Stimulated activated naive B cell treated with anti-CD40 and anti-IgM and Interleukin-4, amounts not matched to agents 10 μg/mL and 1 μg/mL and 100 μg/mL, for 72 hours (primary cell): ENCODE measurements around the gene INO80B.
"Not testable (repeated sequence)": the region's sequence is repeated elsewhere in the genome, so short reads cannot be mapped to it uniquely, and the experiment has no call there.

Source experiments
- ATAC-seq, 2 donors: fragments of 150-1000 bp; cut with Tn5 transposase; replicated peaks; 2 replicates each; pipeline ENCODE4 v1.10.0; 2021; ENCODE audit warnings: moderate library complexity in 1 of 2
- DNase-seq: peaks from one replicate; pipeline ENCODE4 v3.0.0; 2021
- H3K27ac Mint-ChIP-seq: one replicate; pipeline ENCODE4 v1.8.0; 2022; ENCODE audit warnings: mild to moderate bottlenecking, mixed read lengths
- H3K27me3 Mint-ChIP-seq, 2 donors: one replicate each; pipeline ENCODE4 v1.8.0; 2022; ENCODE audit warnings: mixed read lengths in 2 of 2
- H3K36me3 Mint-ChIP-seq, 2 donors: one replicate each; pipeline ENCODE4 v1.8.0; 2022; ENCODE audit warnings: mixed read lengths in 2 of 2, mild to moderate bottlenecking in 1 of 2
- H3K4me1 Mint-ChIP-seq, 2 donors: one replicate each; pipeline ENCODE4 v1.8.0; 2022; ENCODE audit warnings: mixed read lengths in 2 of 2, mild to moderate bottlenecking in 1 of 2
- H3K4me3 Mint-ChIP-seq, 2 donors: one replicate each; pipeline ENCODE4 v1.8.0; 2022; ENCODE audit warnings: mild to moderate bottlenecking in 2 of 2, mixed read lengths in 2 of 2, moderate library complexity in 1 of 2
- H3K9me3 Mint-ChIP-seq, 2 donors: one replicate each; pipeline ENCODE4 v1.8.0; 2022; ENCODE audit warnings: mixed read lengths in 2 of 2, mild to moderate bottlenecking in 1 of 2

The INO80B gene

DNA sequence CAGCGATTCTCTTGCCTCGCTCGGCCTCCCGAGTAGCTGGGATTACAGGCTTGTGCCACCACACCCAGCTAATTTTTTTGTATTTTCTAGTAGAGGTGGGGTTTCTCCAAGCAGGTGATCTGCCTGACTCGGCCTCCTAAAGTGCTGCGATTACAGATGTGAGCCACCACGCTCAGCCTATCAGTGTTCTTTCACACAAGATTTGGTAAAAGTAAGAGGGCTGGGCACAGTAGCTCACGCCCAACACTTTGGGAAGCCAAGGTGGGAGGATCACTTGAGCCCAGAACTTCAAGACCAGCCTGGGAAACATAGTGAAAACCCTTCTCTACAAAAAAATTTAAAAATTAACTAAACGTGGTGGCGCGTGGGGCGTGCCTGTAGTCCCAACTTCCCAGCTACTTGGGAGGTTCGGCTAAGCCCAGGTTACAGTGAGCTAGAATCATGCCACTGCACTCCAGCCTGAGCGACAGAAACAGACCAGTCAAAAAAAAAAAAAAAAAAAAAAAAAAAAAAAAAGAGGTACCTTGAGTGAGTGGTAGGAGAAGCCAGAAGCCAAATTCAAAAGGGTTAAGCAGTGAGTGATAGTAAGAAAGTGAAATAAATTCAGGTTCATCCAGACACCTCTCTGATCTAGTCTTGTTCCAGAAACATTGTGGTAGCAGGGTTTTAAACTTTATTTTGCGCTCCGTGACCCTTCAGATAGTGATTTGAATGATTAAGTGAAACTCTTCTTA is 16.6 kb downstream of the INO80B start:
- peak overlapping the region; percentile 99 for H3K27ac Mint-ChIP-seq
- no peaks in the 10 kb centered on the region for H3K9me3 Mint-ChIP-seq
- H3K4me3 Mint-ChIP-seq, result peak overlapping the region; percentile 97 to 98
- peak; percentile 0 to 3 for ATAC-seq
- peaks cover 24 to 37% of the 10 kb centered on the region in 2 donors for H3K36me3 Mint-ChIP-seq
- no peak for DNase-seq
- peaks cover 13 to 39% of the 10 kb centered on the region in 2 donors for H3K4me1 Mint-ChIP-seq
- no peaks in the 10 kb centered on the region for H3K27me3 Mint-ChIP-seq

DNA sequence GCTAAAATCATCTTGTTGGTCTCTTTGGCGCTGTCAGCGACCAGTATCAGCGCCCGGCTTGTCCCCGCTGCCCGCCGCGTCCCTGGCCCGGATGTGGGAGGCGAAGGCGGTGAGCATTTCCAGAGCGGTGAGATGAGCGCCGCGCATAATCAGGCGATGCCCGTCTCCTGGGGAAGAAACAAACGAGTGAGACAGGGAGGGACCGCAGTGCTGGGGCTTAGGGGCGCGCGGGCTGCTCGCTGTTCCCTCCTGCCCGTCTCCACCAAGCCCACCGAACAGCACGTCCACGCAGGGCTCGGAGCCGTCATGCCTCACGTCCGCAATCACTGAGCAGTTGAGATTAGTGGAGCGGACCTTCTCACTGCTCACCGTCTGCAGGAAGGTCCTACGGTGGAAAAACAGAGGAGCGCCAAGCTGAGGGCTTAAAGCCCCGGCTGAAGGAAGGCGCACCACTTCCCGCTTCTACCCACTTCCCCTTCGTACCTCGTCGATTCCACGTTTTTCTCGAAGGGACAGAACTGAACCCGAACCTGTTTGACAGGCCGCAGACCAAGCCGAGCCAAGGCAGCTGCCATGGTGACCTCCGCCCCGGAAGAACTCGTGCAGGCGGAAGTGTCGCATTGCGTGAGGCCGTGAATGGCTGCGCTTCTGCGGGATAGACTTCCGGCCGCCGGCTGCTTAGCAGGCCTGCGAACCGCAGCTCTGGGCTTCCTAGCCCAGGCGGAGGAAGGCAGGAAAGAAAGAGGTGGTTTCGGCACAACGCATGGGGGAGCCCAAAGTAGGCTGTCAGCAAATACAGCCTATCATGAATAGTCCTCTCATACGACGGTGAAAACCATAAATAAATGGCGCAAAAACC is 17.4 kb downstream of the INO80B start, which contains the start of gene MRPL53:
Gene MRPL53 (minus strand): TSS at position 595 of the 859 bp plus-strand sequence. CDS start 20 bp downstream, at position 575.
- ATAC-seq (peak; percentile 95 to 97), DNase-seq (peak; percentile 92)
- H3K4me3 Mint-ChIP-seq, result peak within 1 kb of the TSS; percentile 97 to 98
- no peaks in the 10 kb centered on the region for H3K27me3 Mint-ChIP-seq
- peaks cover 24 to 38% of the 10 kb centered on the region in 2 donors for H3K36me3 Mint-ChIP-seq
- peaks cover 13 to 40% of the 10 kb centered on the region in 2 donors for H3K4me1 Mint-ChIP-seq
- no peaks in the 10 kb centered on the region for H3K9me3 Mint-ChIP-seq
- H3K27ac Mint-ChIP-seq, result peak within 1 kb of the TSS; percentile 99

DNA sequence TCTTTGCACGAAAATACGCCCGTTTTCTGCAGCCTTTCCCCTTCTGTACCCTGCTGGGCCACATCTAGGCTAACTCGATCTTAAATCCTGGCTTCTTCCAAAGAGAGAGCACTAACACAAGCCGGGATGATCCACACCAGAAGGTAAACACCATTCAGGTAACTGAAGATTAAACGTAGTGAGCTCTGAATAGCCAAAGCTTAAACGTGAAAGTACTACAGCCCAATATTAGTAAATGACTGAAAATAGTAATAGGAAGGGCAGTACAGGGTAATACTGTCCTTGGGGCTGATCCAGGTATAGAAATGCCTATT is 18.0 kb downstream of the INO80B start:
- DNase-seq (no peak), ATAC-seq (no peak)
- Mint-ChIP-seq H3K27ac (peak overlapping the region; percentile 99), H3K4me3 (peak overlapping the region; percentile 97 to 98), H3K9me3 (no peaks in the 10 kb centered on the region), H3K36me3 (peaks cover 29 to 42% of the 10 kb centered on the region in 2 donors), H3K27me3 (no peaks in the 10 kb centered on the region), H3K4me1 (peaks cover 16 to 44% of the 10 kb centered on the region in 2 donors)

DNA sequence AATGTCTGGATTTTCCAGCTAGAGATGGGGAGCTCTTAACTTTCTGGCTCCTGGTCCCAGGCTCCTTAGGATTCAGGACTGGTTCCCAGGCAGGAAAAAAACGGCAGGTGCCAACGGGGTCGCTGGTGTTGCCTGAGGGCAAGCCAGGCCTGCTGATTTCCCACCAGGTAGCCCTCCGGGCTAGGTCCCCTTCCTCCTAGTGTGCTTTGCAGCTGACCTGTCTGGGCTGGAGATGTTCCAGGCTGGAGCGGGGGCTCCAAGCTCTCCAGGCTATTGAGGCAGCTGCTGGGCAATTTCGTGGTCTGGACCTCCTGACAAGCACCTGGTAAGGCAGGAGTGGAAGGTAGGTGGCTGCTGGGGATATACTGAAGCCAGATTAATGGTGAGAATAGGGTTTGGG is 19.6 kb downstream of the INO80B start:
- Mint-ChIP-seq H3K27me3 (no peaks in the 10 kb centered on the region), H3K36me3 (peaks cover 32 to 47% of the 10 kb centered on the region in 2 donors), H3K4me3 (peak overlapping the region in 1 of 2 donors; percentile 19), H3K4me1 (peaks cover 16 to 44% of the 10 kb centered on the region in 2 donors), H3K9me3 (no peaks in the 10 kb centered on the region), H3K27ac (no peak overlapping the region)
- DNase-seq (no peak), ATAC-seq (no peak)

DNA sequence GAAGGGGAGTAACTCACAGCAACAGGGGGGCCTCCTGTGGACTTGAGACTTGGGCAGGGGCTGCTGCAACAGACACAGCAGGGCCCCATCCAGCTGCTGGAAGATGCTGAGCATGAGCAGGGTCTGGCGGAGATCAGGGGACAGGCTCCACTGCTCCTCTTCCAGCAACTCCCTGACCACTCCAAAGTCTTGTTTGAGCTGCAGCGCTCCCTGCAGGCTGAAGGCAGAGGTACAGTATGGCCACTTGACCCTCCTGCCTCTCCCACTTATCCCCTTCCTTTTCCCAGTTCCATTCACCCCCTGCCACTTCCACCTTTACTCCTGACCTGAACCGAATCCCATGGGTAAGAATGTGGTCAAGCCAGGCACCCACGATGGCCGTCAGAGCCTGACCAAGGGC is 20.0 kb downstream of the INO80B start:
- Mint-ChIP-seq H3K4me1 (peaks cover 14 to 42% of the 10 kb centered on the region in 2 donors), H3K27ac (peak overlapping the region; percentile 15)

DNA sequence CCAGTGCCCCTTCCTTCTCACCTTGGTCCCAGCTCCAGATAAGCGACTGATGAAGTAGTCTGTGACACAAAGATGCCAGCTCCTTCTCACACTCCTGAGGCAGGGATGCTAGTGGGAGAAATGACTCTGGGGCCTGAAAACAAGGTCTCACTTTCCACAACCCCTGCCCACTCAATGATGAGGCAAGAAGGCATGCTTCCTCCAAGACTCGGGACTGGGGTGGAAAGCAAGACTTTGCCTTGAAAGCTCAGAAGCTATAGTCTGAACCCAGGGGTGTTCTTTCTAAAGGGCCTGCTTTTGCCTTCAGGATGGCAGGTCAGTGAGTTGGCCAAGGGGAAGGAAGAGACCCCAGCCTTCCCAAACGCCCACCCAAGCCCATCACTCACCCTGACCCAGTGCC is 26.5 kb downstream of the INO80B start:
- no peak for DNase-seq
- no peak for ATAC-seq
- no peak overlapping the region for H3K27ac Mint-ChIP-seq
- no peaks in the 10 kb centered on the region for H3K27me3 Mint-ChIP-seq
- no peaks in the 10 kb centered on the region for H3K9me3 Mint-ChIP-seq
- peaks cover 21 to 31% of the 10 kb centered on the region in 2 donors for H3K36me3 Mint-ChIP-seq
- H3K4me3 Mint-ChIP-seq, result peak overlapping the region; percentile 93 to 99
- H3K4me1 Mint-ChIP-seq, result peaks cover 23 to 36% of the 10 kb centered on the region in 2 donors

More for the DNA sequence above, 20.0 kb downstream of the INO80B start:
- no peak for DNase-seq
- no peak for ATAC-seq
- H3K27me3 Mint-ChIP-seq, result no peaks in the 10 kb centered on the region
- no peak overlapping the region for H3K4me3 Mint-ChIP-seq
- no peaks in the 10 kb centered on the region for H3K9me3 Mint-ChIP-seq
- H3K36me3 Mint-ChIP-seq, result peaks cover 32 to 45% of the 10 kb centered on the region in 2 donors

DNA sequence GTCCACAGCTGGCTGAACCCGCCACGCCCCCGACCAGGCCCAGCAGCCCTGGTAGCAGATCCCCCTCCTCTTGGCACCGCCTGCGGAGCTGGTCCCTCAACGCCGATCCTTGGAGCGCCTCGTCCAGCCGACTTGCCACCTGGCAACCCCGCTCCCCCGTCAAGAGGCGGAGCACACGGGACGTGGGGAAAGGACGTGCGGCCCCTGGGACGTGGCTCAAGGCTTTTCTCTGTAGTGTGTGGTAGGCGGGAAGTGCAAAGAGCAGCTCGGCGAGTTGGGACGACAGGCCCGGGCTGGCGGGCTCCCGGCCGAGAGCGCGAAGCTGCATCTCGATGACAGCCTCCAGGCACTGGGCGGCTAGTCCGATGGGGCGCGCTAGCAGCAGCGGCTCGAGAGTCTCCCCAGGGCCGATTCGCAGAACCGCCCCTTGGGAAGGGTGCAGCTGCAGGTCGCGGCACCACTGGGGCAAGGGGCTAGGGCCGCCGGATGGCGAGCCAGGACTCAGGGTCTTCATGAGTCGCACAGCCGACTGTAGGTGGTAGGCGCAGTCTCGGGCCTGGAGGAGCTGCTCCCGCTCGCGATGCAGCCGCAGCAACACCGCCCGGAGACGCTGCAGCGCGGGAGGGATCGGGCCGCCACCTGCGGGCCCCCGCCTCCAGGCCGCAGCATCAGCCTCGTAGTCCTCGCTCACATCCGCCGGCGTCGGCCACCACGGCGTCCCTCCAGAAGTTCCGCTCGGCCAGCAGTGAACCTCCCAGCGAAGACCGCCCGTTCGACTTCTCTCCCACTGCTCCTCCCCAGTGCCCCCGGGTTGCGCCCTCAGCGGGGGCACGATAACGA is 27.3 kb downstream of the INO80B start:
- ATAC-seq, result peak; percentile 61
- peak; percentile 59 for DNase-seq
- H3K27ac Mint-ChIP-seq, result peak overlapping the region; percentile 99
- H3K4me1 Mint-ChIP-seq, result peaks cover 25 to 41% of the 10 kb centered on the region in 2 donors
- peak overlapping the region; percentile 93 to 99 for H3K4me3 Mint-ChIP-seq
- H3K27me3 Mint-ChIP-seq, result no peaks in the 10 kb centered on the region
- no peaks in the 10 kb centered on the region for H3K9me3 Mint-ChIP-seq
- H3K36me3 Mint-ChIP-seq, result peaks cover 24 to 37% of the 10 kb centered on the region in 2 donors

DNA sequence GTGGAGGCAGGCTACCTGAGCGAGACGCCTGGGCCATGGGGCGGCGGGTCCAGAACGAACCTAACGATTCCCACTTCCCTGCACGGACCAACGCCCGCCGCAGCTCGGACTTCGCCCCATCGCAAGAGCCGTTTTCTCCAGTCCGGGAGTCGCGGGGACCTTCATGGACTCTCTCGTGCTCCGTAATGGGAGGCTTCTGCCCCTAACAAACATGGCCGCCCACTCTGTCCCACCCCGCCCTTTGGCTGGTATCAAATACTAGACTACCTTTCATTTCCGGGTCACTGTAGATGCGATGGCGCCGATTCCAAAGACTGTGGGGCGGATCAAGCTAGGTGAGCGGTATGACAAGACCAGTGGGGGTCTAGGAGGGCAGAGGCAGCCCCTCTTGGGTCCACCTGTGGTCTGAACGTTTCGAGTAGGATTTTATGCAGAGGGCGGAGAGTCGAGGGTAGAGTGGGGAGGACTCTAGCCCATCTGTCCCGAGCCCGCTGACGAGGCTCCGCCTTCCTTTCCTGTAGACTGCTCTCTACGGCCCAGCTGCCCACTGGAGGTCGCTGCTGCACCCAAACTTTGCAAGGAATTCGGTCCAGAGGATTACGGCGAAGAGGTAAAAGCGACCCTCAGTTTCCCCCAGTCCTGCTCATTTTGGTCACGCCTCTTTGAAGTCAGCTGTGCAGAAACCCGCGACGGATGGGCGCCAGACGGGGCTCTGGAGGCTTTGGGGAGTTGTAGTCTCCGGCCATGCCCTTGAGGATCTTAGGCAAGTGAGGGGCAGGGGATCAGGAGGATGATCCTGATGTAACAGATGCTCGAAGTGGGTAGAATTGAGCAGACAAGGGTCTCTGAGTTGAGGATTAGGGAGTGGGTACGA is 28.2 kb downstream of the INO80B start, which contains the start of the genes CCDC142 and TTC31:
Gene CCDC142 (minus strand): TSS at position 198 of the 874 bp plus-strand sequence. CDS start 161 bp downstream, at position 37.
Gene TTC31 (plus strand): TSS at position 281 of the 874 bp plus-strand sequence. CDS start 15 bp downstream, at position 296.
- peak; percentile 94 to 96 for ATAC-seq

DNA sequence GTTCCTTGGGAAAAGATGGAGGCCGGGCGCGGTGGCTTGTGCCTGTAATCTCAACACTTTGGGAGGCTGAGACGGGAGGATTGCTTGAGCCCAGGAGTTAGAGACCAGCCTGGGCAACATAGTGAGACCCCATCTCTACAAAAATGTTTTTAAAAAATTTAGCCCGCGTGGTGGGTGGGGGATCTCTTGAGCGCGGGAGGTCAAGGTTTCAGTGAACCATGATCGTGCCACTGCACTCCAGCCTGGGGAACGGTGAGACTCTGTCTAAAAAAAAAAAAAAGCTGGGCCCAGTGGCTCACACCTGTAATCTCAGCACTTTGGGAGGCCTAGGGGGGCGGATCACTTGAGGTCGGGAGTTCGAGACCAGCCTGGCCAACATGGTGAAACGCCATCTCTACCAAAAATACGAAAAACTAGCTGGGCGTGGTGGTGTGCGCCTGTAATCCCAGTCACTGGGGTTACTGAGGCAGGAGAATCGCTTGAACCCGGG is 28.8 kb downstream of the INO80B start:
- not testable (repeated sequence) for H3K27me3 Mint-ChIP-seq, DNase-seq, H3K9me3 Mint-ChIP-seq, ATAC-seq
- H3K27ac Mint-ChIP-seq, result peak overlapping the region; percentile 99
- H3K4me3 Mint-ChIP-seq, result peak overlapping the region; percentile 93 to 99
- H3K4me1 Mint-ChIP-seq, result peaks cover 22 to 36% of the 10 kb centered on the region in 2 donors
- peaks cover 20 to 35% of the 10 kb centered on the region in 2 donors for H3K36me3 Mint-ChIP-seq

More for the DNA sequence above, 28.2 kb downstream of the INO80B start, which contains the start of the genes CCDC142 and TTC31:
- H3K9me3 Mint-ChIP-seq, result no peaks in the 10 kb centered on the region
- H3K4me3 Mint-ChIP-seq, result peak within 1 kb of the TSS; percentile 93 to 99
- H3K4me1 Mint-ChIP-seq, result peaks cover 22 to 36% of the 10 kb centered on the region in 2 donors
- H3K27me3 Mint-ChIP-seq, result no peaks in the 10 kb centered on the region
- DNase-seq, result peak; percentile 89
- H3K36me3 Mint-ChIP-seq, result peaks cover 20 to 32% of the 10 kb centered on the region in 2 donors
- peak within 1 kb of the TSS; percentile 99 for H3K27ac Mint-ChIP-seq

DNA sequence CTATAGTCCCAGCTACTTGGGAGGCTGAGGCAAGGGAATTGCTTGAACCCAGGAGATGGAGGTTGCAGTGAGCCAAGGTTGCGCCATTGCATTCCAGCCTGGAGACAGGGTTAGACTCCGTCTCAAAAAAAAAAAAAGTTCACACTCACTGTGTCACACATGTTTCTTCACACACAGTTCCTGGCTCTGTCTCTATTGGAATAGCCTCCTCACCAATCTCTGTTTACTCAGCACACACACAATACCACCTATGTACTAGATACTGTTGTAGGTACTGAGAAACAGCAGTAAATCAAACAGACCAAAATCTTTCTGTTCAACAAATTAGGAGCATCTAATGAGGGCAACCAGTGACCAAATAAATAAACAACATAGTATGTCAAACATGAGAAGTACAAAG is 31.3 kb downstream of the INO80B start:
- H3K4me1 Mint-ChIP-seq, result peaks cover 20 to 30% of the 10 kb centered on the region in 2 donors
- H3K9me3 Mint-ChIP-seq, result no peaks in the 10 kb centered on the region
- no peak for DNase-seq
- H3K27me3 Mint-ChIP-seq, result no peaks in the 10 kb centered on the region
- no peak for ATAC-seq
- peaks cover 27 to 45% of the 10 kb centered on the region in 2 donors for H3K36me3 Mint-ChIP-seq
- no peak overlapping the region for H3K27ac Mint-ChIP-seq
- no peak overlapping the region for H3K4me3 Mint-ChIP-seq

DNA sequence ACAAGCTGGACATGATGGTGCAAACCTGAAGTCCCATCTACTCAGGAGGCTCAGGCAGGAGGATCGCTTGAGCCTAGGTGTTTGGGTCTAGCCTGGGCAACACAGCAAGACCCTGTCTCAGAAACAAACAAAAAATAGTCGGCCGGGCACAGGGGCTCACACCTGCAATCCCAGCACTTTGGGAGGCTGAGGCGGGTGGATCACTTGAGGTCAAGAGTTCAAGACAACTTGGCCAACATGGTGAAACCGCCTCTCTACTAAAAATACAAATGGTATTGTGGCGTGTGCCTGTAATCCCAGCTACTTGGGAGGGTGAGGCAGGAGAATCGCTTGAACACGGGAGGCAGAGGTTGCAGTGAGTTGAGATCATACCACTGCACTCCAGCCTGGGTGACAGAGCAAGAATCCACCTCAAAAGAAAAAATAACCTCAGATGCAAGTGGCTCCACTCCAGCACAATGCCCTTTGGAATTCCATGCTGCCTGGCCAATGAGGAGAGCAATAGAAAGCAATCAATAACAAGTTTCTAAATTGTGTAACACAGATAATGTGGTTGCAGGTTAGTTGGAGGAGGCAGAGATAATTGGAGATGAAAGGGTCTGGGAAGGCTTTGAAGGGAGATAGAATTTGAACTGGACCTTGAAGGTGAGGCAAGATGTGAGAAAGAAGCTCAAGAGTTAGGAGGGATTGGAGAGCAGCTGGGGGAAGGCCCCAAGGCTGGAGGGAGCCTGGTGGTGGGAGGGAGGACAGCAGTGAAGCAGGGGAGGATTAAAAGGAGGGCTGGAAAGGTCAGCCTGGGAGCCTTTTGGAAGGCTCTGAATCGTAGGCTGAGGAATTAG is 34.0 kb downstream of the INO80B start:
- Mint-ChIP-seq H3K27me3 (no peaks in the 10 kb centered on the region), H3K4me3 (no peak overlapping the region), H3K36me3 (peaks cover 42 to 64% of the 10 kb centered on the region in 2 donors), H3K27ac (no peak overlapping the region), H3K4me1 (peaks cover 11 to 17% of the 10 kb centered on the region in 2 donors), H3K9me3 (no peaks in the 10 kb centered on the region)
- DNase-seq (no peak), ATAC-seq (no peak)

DNA sequence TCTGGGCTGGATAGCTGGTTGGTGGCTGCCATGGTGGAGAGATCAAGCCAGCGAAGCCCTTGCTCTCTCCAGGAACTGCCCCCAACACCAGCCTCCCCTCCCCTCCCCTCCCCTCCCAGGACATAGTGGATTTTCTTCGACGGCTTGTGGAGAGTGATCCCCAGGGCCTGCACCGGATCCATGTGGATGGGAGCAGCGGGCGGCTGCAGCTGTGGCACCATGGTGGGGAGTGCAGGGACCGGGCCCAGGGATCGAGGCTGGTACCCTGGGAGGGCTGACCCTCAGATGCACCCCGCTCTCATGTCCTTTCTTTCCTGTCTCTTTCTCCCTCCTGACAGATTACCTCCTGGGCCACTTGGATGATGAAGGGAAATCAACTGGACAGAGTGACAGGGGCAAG is 35.0 kb downstream of the INO80B start:
- no peaks in the 10 kb centered on the region for H3K27me3 Mint-ChIP-seq
- ATAC-seq (no peak), DNase-seq (no peak)
- no peak overlapping the region for H3K4me3 Mint-ChIP-seq
- no peak overlapping the region for H3K27ac Mint-ChIP-seq
- H3K36me3 Mint-ChIP-seq, result peaks cover 49 to 67% of the 10 kb centered on the region in 2 donors
- no peaks in the 10 kb centered on the region for H3K9me3 Mint-ChIP-seq
- H3K4me1 Mint-ChIP-seq, result peaks cover 11 to 19% of the 10 kb centered on the region in 2 donors
